ENCODE data around the gene ARID1A. TPM values are rescaled to one million over a fixed set of nuclear protein-coding genes. Genes with fewer than 3 reads are reported as not detected.

Gene ARID1A
- total and polyA plus RNA-seq, 2 donors (not counting 3 experiments of a cell fraction or from before 2014, with no cell fraction given), result 36.9 to 77.2 TPM

DNA sequence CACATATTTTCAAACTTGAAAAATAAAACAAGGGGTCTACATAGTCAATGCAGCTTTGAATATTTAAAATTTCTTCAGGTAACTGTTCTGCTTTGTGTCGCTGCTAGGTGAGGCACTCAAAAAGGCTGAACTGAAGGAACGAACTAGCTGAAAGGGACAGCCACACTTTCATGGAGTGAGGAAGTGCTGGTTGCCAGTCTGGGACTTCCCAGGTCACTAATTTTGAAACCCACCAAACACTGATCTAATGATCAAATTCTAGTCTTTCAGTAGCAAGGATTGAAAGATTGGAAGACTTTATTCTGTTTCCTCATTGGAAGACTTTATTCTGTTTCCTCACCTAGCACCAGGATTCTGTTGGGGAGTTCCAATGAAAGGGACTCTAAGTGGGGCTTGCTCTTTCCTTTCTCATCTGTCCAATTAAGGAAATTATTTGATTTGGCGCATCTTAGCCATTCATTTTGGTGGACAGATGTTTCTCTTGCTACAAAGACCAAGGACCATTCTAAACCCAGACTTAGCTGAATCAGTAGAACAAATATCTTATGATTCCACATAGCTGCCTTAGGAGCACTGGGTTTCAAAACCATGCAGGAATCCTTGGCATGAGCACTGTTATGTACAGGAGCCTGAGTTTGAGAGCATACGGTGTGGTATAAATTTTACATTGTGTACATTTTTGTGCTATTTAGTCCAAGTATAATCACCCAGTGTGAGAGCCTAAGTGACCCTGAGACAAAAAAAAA, 10.9 kb upstream of the ARID1A start:
- intact Hi-C loops (cut with micrococcal nuclease), result no loop called here
- no peaks in the 10 kb centered on the region for H3K79me2 ChIP-seq (ENCODE audit: control insufficient read depth, insufficient read depth, low read length)
- ChIA-PET POLR2A (no interaction called here), CTCF (interaction anchor here (1.0 to 1.1 kb wide), 2 partner anchors 83 to 104 kb away, joined by 3 read pairs; no protein-coding TSS in a partner anchor)
- H3K36me3 ChIP-seq (ENCODE audit: control insufficient read depth in 2 of 2, extremely low read depth in 1 of 2, insufficient read depth in 2 of 2, low read length in 2 of 2), result no peaks in the 10 kb centered on the region
- H3K4me3 ChIP-seq (replicated peaks in 1 of 3; ENCODE audit: insufficient read depth in 1 of 3, low read depth in 1 of 3, low read length in 3 of 3), result no peak overlapping the region
- no peak for FAIRE-seq
- no peaks in the 10 kb centered on the region for H3K4me1 ChIP-seq (ENCODE audit: control insufficient read depth, extremely low read depth, insufficient read depth, low read length)
- no TSS peak for BruUV-seq (replicated peaks)
- H3K9me1 ChIP-seq (replicated peaks; ENCODE audit: control insufficient read depth, extremely low read depth, insufficient read depth, low read length), result no peaks in the 10 kb centered on the region
- dilution Hi-C loops (cut with MboI; ENCODE audit: extremely low pct_ligation_motif_present, low sequenced_read_pairs), result no loop called here
- no peak overlapping the region for H3K4me2 ChIP-seq (ENCODE audit: insufficient read depth, low read length)
- no peak overlapping the region for H2AFZ ChIP-seq (ENCODE audit: low read depth, low read length)
- TF ChIP-seq FOS (IDR thresholded peaks at IDR 0.05; ENCODE audit: borderline replicate concordance, insufficient read depth, low read length) (no peak), GATA2 (IDR thresholded peaks at IDR 0.05; ENCODE audit: insufficient read depth, insufficient read length, low read depth, low read length) (no peak), EZH2 (IDR thresholded peaks at IDR 0.05; ENCODE audit: borderline replicate concordance, low read depth, low read length, severe bottlenecking) (no peak), JUN (IDR thresholded peaks at IDR 0.05; ENCODE audit: borderline replicate concordance, insufficient read depth, insufficient read length, low read depth) (no peak), POLR2AphosphoS5 (IDR thresholded peaks at IDR 0.05; ENCODE audit: insufficient read depth, low read depth, low read length) (no peak), MYC (IDR thresholded peaks at IDR 0.05; ENCODE audit: low read depth, low read length) (no peak), POLR2A (IDR thresholded peaks at IDR 0.05; ENCODE audit: low read depth, low read length) (no peak)
- TF ChIP-seq, protein P1, sequence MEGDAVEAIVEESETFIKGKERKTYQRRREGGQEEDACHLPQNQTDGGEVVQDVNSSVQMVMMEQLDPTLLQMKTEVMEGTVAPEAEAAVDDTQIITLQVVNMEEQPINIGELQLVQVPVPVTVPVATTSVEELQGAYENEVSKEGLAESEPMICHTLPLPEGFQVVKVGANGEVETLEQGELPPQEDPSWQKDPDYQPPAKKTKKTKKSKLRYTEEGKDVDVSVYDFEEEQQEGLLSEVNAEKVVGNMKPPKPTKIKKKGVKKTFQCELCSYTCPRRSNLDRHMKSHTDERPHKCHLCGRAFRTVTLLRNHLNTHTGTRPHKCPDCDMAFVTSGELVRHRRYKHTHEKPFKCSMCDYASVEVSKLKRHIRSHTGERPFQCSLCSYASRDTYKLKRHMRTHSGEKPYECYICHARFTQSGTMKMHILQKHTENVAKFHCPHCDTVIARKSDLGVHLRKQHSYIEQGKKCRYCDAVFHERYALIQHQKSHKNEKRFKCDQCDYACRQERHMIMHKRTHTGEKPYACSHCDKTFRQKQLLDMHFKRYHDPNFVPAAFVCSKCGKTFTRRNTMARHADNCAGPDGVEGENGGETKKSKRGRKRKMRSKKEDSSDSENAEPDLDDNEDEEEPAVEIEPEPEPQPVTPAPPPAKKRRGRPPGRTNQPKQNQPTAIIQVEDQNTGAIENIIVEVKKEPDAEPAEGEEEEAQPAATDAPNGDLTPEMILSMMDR (IDR thresholded peaks at IDR 0.05; ENCODE audit: extremely low read depth in 1 of 2, insufficient read depth in 1 of 2, low read depth in 1 of 2, low read length in 2 of 2), result no peak
- TF ChIP-seq, protein P2, sequence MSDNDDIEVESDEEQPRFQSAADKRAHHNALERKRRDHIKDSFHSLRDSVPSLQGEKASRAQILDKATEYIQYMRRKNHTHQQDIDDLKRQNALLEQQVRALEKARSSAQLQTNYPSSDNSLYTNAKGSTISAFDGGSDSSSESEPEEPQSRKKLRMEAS (IDR thresholded peaks at IDR 0.05; ENCODE audit: insufficient read depth, insufficient read length), result no peak
- H3K9ac ChIP-seq (replicated peaks; ENCODE audit: extremely low read depth, insufficient read depth, low read length), result no peak overlapping the region
- no peaks in the 10 kb centered on the region for H4K20me1 ChIP-seq (replicated peaks; ENCODE audit: control insufficient read depth, extremely low read depth, insufficient read depth, low read length)
- DNase-seq (ENCODE audit: low read depth, low spot score), result no peak
- no peak overlapping the region for H3K27ac ChIP-seq (ENCODE audit: insufficient read depth, low read depth, low read length)
- no peaks in the 10 kb centered on the region for H3K27me3 ChIP-seq (ENCODE audit: control insufficient read depth in 2 of 2, insufficient read depth in 2 of 2, low read length in 2 of 2)
- H3K9me3 ChIP-seq (replicated peaks; ENCODE audit: control insufficient read depth, insufficient read depth, low read length), result no peaks in the 10 kb centered on the region
